ENCODE measurements around the gene CDH11.

- TF ChIP-seq CTCF (IDR thresholded peaks at IDR 0.05) (no peak), POLR2AphosphoS5 (IDR thresholded peaks at IDR 0.05) (no peak), POLR2A (IDR thresholded peaks at IDR 0.05) (no peak), EP300 (IDR thresholded peaks at IDR 0.05) (no peak)
Observed at GRCh38 chr16:65125322-65125721, 3.5 kb upstream of the CDH11 start.

All from stomach (tissue), 4 donors.